Upper lobe of left lung (tissue), 6 donors: ENCODE data around the gene SRRM3. TPM values are rescaled to one million over a fixed set of nuclear protein-coding genes. Genes with fewer than 3 reads are reported as not detected.
"Not testable (repeated sequence)": the region's sequence is repeated elsewhere in the genome, so short reads cannot be mapped to it uniquely, and the experiment has no call there.

Experiments used
- ATAC-seq, 2 donors: fragments of 200-7000 bp; cut with Tn5 transposase; one replicate each; pipeline ENCODE4 v1.9.1; 2022; ENCODE audit warnings: mild to moderate bottlenecking in 2 of 2, moderate library complexity in 2 of 2; ENCODE audit not compliant: low FRiP score in 2 of 2
- DNase-seq, 2 donors: peaks; one replicate each; pipeline ENCODE4 v3.0.0-alpha.2; 2019 to 2020
- H3K27ac ChIP-seq, 4 donors: fragments of 200-600 bp; sonication (generic); one replicate each; pipeline ENCODE4 v1.5.1; 2016 to 2019
- H3K27me3 ChIP-seq, 4 donors: fragments of 200-600 bp; sonication (generic); one replicate each; pipeline ENCODE4 v1.5.1; 2017 to 2019
- H3K36me3 ChIP-seq, 4 donors: fragments of 200-600 bp; sonication (generic); one replicate each; pipeline ENCODE4 v1.5.1; 2016 to 2019
- H3K4me1 ChIP-seq, 4 donors: fragments of 200-600 bp; sonication (generic); one replicate each; pipeline ENCODE4 v1.5.1; 2018 to 2019
- H3K4me3 ChIP-seq, 4 donors: fragments of 200-600 bp; sonication (generic); one replicate each; pipeline ENCODE4 v1.5.1; 2017 to 2019; ENCODE audit warnings: mild to moderate bottlenecking in 2 of 4, moderate library complexity in 1 of 4
- H3K9me3 ChIP-seq, 4 donors: fragments of 200-600 bp; sonication (generic); one replicate each; pipeline ENCODE4 v1.5.1; 2018 to 2019
- CTCF ChIP-seq, 6 experiments: fragments of 450-650 bp in 4 of 6; fragments of 200-600 bp in 2 of 6; sonication (generic) in 2 of 6; IDR thresholded peaks; one replicate each; pipeline ENCODE4 v1.5.1; 2016 to 2019; ENCODE audit warnings: antibody characterized with exemption in 6 of 6
- EP300 ChIP-seq, 4 donors: sonication (generic); formaldehyde crosslinking; IDR thresholded peaks; one replicate each; pipeline ENCODE4 v1.5.1; 2017; ENCODE audit warnings: antibody characterized with exemption in 4 of 4, control low read depth in 2 of 4
- POLR2A ChIP-seq, 4 donors: fragments of 450-650 bp; IDR thresholded peaks; one replicate each; pipeline ENCODE4 v1.5.1; 2016 to 2017; ENCODE audit warnings: antibody characterized with exemption in 4 of 4, mild to moderate bottlenecking in 2 of 4
- POLR2AphosphoS5 ChIP-seq, 2 donors: sonication (generic); formaldehyde crosslinking; IDR thresholded peaks; one replicate each; pipeline ENCODE4 v1.5.1; 2017; ENCODE audit warnings: antibody characterized with exemption in 2 of 2
- WGBS, 2 donors: methylation state at CpG; one replicate each; pipeline ENCODE4 v1.1.5; 2017 to 2018; 5-methylcytosine and 5-hydroxymethylcytosine counted together
- total RNA-seq, 6 donors: library from RNA; depleted of rRNA in 4 of 6; stranded (reverse); fragments of >200 nt in 4 of 6; gene quantifications; one replicate each; pipeline versions ENCODE4 v1.1.0 to v1.2.1, GENCODE V29; 2016 to 2021
- donor health status: DM: no; HTN: no; CAD: no; lungs with moderate emphysema.
- donor health status: DM: no; HTN: yes; CAD: no; lungs with severe emphysema.

SRRM3 gene
- total RNA-seq, 6 donors from 2014 or later = 0.30 to 1.5 (median 0.72) TPM

- WGBS, 2 donors = 38% methylated on average over 1 of the region's 1 CpG
Measured at GRCh38 chr7:76209310-76209709, 7.6 kb downstream of the SRRM3 start.

GRCh38 chr7:76211216-76211615 lies 9.5 kb downstream of the SRRM3 start:
- ATAC-seq (no peak), DNase-seq (no peak)
- H3K4me3 ChIP-seq = no peak overlapping the region
- TF ChIP-seq POLR2A (IDR thresholded peaks at IDR 0.05) (no peak), EP300 (IDR thresholded peaks at IDR 0.05) (no peak), POLR2AphosphoS5 (IDR thresholded peaks at IDR 0.05) (no peak), CTCF (IDR thresholded peaks at IDR 0.05) (no peak)
- H3K36me3 ChIP-seq = no peaks in the 10 kb centered on the region
- H3K27me3 ChIP-seq = no peaks in the 10 kb centered on the region
- H3K4me1 ChIP-seq = no peaks in the 10 kb centered on the region
- H3K9me3 ChIP-seq = no peaks in the 10 kb centered on the region
- no peak overlapping the region for H3K27ac ChIP-seq
- WGBS, 2 donors = 73 to 80% methylated on average over 10 to 11 of the region's 11 CpGs

More at GRCh38 chr7:76209310-76209709, 7.6 kb downstream of the SRRM3 start:
- Histone ChIP-seq H3K9me3 (no peaks in the 10 kb centered on the region), H3K27ac (no peak overlapping the region), H3K36me3 (no peaks in the 10 kb centered on the region), H3K4me3 (no peak overlapping the region), H3K27me3 (no peaks in the 10 kb centered on the region), H3K4me1 (no peaks in the 10 kb centered on the region)
- DNase-seq = no peak
- TF ChIP-seq POLR2A (IDR thresholded peaks at IDR 0.05) (no peak), CTCF (IDR thresholded peaks at IDR 0.05) (no peak), EP300 (IDR thresholded peaks at IDR 0.05) (no peak), POLR2AphosphoS5 (IDR thresholded peaks at IDR 0.05) (no peak)
- ATAC-seq = no peak

- not testable (repeated sequence) for H3K4me1 ChIP-seq, H3K27me3 ChIP-seq, H3K9me3 ChIP-seq, DNase-seq, H3K4me3 ChIP-seq, H3K27ac ChIP-seq, H3K36me3 ChIP-seq, ATAC-seq
- WGBS, 2 donors = 89 to 93% methylated on average over 4 of the region's 4 CpGs
Measured at GRCh38 chr7:76215349-76215748, 13.7 kb downstream of the SRRM3 start.

GRCh38 chr7:76216381-76217082 lies 14.8 kb downstream of the SRRM3 start:
- no peaks in the 10 kb centered on the region for H3K36me3 ChIP-seq
- ATAC-seq (no peak), DNase-seq (no peak)
- H3K9me3 ChIP-seq = no peaks in the 10 kb centered on the region
- whole genome bisulfite sequencing, 2 donors = 32 to 34% methylated on average over 4 to 9 of the region's 9 CpGs
- no peaks in the 10 kb centered on the region for H3K27me3 ChIP-seq
- H3K4me1 ChIP-seq = no peaks in the 10 kb centered on the region
- TF ChIP-seq POLR2AphosphoS5 (IDR thresholded peaks at IDR 0.05) = no peak
- TF ChIP-seq CTCF (IDR thresholded peaks at IDR 0.05) = no peak
- TF ChIP-seq EP300 (IDR thresholded peaks at IDR 0.05) = no peak
- TF ChIP-seq POLR2A (IDR thresholded peaks at IDR 0.05) = no peak
- H3K27ac ChIP-seq = no peak overlapping the region
- no peak overlapping the region for H3K4me3 ChIP-seq

- Histone ChIP-seq H3K9me3 (no peaks in the 10 kb centered on the region), H3K27me3 (no peaks in the 10 kb centered on the region), H3K27ac (no peak overlapping the region), H3K36me3 (no peaks in the 10 kb centered on the region), H3K4me3 (no peak overlapping the region), H3K4me1 (no peaks in the 10 kb centered on the region)
- DNase-seq = no peak
- 41 to 45% methylated on average over 6 of the region's 6 CpGs for WGBS, 2 donors
- ATAC-seq = no peak
- no peak for TF ChIP-seq CTCF (IDR thresholded peaks at IDR 0.05)
- TF ChIP-seq POLR2A (IDR thresholded peaks at IDR 0.05) = no peak
- no peak for TF ChIP-seq POLR2AphosphoS5 (IDR thresholded peaks at IDR 0.05)
- TF ChIP-seq EP300 (IDR thresholded peaks at IDR 0.05) = no peak
Measured at GRCh38 chr7:76217942-76218566, 16.4 kb downstream of the SRRM3 start.
